ENCODE data around the gene PCNT. TPM values are rescaled to one million over a fixed set of nuclear protein-coding genes. Genes with fewer than 3 reads are reported as not detected.
A peak's percentile ranks its signal among the peaks of the same experiment; 100 is the strongest.

PCNT gene
- total and polyA plus RNA-seq, 7 donors, result 99.4 to 642 (median 248) TPM

DNA sequence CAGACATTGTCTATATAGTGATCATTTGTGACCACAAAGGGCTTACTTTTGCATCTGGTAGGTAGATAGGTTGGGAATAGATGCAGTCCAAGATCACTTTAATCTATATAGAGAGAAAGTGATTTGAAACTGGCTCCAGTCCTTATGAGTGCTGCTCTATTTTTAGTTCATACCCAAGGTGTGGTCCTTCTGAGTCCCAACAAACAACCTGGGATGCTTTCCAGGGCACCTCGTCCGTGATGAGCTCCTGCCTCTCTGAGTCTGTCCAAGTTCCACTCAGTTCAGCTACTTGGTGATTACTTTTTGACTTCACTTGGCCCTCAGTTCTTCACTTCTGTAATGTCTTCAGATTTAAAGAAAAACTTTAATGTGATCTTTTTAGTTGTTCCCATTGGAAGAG lies 155.0 kb downstream of the PCNT start:
- TF ChIP-seq, protein P1, sequence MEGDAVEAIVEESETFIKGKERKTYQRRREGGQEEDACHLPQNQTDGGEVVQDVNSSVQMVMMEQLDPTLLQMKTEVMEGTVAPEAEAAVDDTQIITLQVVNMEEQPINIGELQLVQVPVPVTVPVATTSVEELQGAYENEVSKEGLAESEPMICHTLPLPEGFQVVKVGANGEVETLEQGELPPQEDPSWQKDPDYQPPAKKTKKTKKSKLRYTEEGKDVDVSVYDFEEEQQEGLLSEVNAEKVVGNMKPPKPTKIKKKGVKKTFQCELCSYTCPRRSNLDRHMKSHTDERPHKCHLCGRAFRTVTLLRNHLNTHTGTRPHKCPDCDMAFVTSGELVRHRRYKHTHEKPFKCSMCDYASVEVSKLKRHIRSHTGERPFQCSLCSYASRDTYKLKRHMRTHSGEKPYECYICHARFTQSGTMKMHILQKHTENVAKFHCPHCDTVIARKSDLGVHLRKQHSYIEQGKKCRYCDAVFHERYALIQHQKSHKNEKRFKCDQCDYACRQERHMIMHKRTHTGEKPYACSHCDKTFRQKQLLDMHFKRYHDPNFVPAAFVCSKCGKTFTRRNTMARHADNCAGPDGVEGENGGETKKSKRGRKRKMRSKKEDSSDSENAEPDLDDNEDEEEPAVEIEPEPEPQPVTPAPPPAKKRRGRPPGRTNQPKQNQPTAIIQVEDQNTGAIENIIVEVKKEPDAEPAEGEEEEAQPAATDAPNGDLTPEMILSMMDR (IDR thresholded peaks at IDR 0.05), result no peak
- H3K4me3 ChIP-seq, result no peak overlapping the region
- DNase-seq, result peak in 1 of 2 donors; percentile 64
- no peaks in the 10 kb centered on the region for H3K9me3 ChIP-seq
- H3K4me1 ChIP-seq, result peaks cover 16% of the 10 kb centered on the region
- peak; percentile 51 to 87 (median 82) for ATAC-seq
- intact Hi-C loops (cut with DNase I), result no loop called here
- peak overlapping the region; percentile 47 for H3K27ac ChIP-seq
- 13 to 18% (median 17%) methylated on average over 2 of the region's 2 CpGs for WGBS, 3 donors
- H3K36me3 ChIP-seq (ENCODE audit: insufficient read depth in 1 of 2, low read depth in 1 of 2), result peaks cover 0 to 10% of the 10 kb centered on the region in 2 donors
- H3K27me3 ChIP-seq (ENCODE audit: insufficient read depth in 3 of 3, low read length in 2 of 3), result no peaks in the 10 kb centered on the region

DNA sequence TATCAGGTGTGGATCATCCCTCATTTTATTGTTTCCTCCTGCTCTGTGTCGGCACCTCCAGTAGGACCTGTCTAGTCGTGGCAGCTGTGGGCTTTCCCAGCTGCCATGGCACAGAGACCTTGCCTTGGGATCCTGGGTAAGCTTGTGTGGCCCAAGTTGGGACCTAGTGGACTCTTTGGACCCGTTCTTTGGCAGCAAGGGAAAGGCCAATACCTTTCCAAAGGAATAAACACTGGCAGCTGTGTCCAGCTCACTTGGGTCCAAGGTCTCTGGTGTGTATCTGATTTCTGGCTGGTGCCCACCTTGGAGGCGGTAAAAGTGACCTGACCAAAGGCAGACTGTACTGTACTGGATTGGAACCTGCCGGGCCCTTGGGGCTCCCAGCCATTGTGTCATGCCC lies 156.5 kb downstream of the PCNT start:
- intact Hi-C loops (cut with DNase I), result no loop called here
- peaks cover 2 to 18% of the 10 kb centered on the region in 2 donors for H3K36me3 ChIP-seq (ENCODE audit: insufficient read depth in 1 of 2, low read depth in 1 of 2)
- H3K9me3 ChIP-seq, result no peaks in the 10 kb centered on the region
- H3K4me1 ChIP-seq, result peaks cover 16% of the 10 kb centered on the region
- TF ChIP-seq, protein P1 (IDR thresholded peaks at IDR 0.05), result no peak
- no peak overlapping the region for H3K27ac ChIP-seq
- DNase-seq (no peak), ATAC-seq (no peak)
- WGBS, 3 donors, result 40 to 75% (median 52%) methylated on average over 5 of the region's 5 CpGs
- H3K4me3 ChIP-seq, result no peak overlapping the region
- no peaks in the 10 kb centered on the region for H3K27me3 ChIP-seq (ENCODE audit: insufficient read depth in 3 of 3, low read length in 2 of 3)

DNA sequence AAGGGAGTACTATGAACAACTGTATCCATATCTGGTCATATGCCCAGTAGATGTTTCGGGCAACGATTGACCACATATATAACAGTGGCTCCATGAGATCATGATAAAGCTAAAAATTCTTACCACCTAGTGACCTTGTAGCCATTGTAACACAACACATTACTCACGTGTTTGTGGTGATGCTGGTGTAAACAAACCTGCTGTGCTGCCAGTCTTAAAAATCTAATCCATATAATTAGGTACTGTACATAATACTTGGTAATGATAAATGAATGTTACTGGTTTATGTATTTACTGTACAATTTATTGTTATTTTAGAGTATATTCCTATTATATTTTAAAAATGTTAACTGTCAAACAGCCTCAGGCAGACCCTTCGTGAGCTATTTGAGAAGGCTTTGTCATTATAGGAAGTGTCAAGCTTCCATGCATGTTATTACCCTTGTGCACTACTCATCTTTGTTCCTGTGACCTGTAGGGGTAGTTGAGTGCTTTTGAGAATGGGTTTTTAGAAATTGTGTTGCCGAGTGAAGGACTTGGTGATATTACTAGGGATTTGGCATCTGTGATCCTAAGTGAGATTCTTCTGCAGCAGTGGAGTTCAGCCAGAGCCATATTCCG lies 158.4 kb downstream of the PCNT start:
- no peak for ATAC-seq
- no peaks in the 10 kb centered on the region for H3K9me3 ChIP-seq
- H3K4me1 ChIP-seq, result peaks cover 16% of the 10 kb centered on the region
- no peaks in the 10 kb centered on the region for H3K27me3 ChIP-seq (ENCODE audit: insufficient read depth in 3 of 3, low read length in 2 of 3)
- H3K27ac ChIP-seq, result no peak overlapping the region
- 71 to 91% (median 85%) methylated on average over 6 of the region's 6 CpGs for WGBS, 3 donors
- no peak overlapping the region for H3K4me3 ChIP-seq
- DNase-seq, result no peak
- peaks cover 2 to 26% of the 10 kb centered on the region in 2 donors for H3K36me3 ChIP-seq (ENCODE audit: insufficient read depth in 1 of 2, low read depth in 1 of 2)
- TF ChIP-seq, protein P1 (IDR thresholded peaks at IDR 0.05), result no peak
- intact Hi-C loops (cut with DNase I), result no loop called here

DNA sequence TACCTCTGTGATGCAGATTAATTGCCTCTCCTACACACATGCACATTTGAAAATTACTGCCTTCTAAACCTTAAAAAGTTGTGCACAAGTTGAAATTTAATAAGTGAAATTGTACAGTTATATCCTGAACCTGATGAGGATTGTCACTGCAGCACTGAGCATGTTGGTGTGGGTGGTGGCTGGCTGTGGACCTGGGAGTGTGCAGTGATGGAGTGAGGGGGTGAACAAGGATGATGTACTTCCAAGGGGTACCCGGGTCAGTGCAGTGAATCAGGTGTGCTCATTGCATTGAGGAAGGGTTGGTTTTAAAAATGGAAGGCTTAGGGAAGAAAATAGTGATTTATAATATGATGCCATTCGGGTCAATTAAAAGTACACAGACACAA lies 158.9 kb downstream of the PCNT start:
- no peaks in the 10 kb centered on the region for H3K27me3 ChIP-seq (ENCODE audit: insufficient read depth in 3 of 3, low read length in 2 of 3)
- H3K4me1 ChIP-seq, result peaks cover 16% of the 10 kb centered on the region
- TF ChIP-seq, protein P1 (IDR thresholded peaks at IDR 0.05), result no peak
- H3K36me3 ChIP-seq (ENCODE audit: insufficient read depth in 1 of 2, low read depth in 1 of 2), result peaks cover 2 to 28% of the 10 kb centered on the region in 2 donors
- ATAC-seq (no peak), DNase-seq (no peak)
- no peak overlapping the region for H3K4me3 ChIP-seq
- no peaks in the 10 kb centered on the region for H3K9me3 ChIP-seq
- intact Hi-C loops (cut with DNase I), result no loop called here
- H3K27ac ChIP-seq, result no peak overlapping the region
- WGBS, 3 donors, result 81 to 82% (median 81%) methylated on average over 2 of the region's 2 CpGs

Measured in psoas muscle (tissue), 8 donors.